HG03520 (cell line): ENCODE data around the gene ATP7B.
"Not testable (repeated sequence)": the region's sequence is repeated elsewhere in the genome, so short reads cannot be mapped to it uniquely, and the experiment has no call there.

Experiments used
- ATAC-seq: cut with Tn5 transposase; IDR thresholded peaks from one replicate; pipeline ENCODE4 v1.9.1; 2021; ENCODE audit warnings: mild to moderate bottlenecking, moderate library complexity; ENCODE audit not compliant: unreplicated experiment

ATP7B gene

DNA sequence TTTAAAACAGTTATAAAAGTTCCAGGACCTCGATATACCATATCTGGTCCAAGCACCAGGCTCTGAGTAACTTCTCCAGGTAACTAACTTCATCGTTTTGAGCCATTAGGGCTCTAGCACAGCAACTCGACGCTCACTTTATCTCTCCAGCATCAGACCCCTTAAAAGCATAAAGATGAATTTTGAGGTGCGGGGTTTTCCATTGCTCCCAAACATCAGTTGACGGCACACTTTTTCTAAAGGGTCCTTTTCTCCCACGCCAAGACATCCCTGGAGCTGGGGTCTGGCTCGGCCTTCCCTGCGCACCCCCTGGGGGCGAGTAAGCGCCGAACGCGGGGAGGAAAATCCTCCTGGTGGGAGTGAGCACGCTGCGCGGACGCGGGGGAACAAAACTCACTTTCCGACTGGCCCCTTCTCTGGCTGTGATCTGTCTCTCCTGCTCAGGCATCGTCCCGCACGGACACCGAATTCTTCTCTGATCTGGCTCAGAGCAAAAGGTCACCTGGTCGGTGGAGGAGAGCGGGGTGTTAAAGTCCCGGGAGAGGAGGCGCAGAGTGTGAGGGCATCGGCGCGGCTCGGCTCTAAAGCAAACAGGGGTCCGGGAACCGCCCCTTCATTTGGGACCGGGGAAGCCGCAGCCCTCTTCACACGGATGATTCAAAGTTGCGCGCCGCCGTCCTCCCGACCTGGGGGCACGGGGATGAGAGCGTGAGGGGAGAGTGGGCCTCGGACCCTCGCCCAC, at the start of gene ATP7B:
Gene ATP7B, minus strand, starts transcription at position 561 of the 742 bp plus-strand sequence. Its CDS starts 113 bp downstream, at position 448.
- no peak for ATAC-seq

DNA sequence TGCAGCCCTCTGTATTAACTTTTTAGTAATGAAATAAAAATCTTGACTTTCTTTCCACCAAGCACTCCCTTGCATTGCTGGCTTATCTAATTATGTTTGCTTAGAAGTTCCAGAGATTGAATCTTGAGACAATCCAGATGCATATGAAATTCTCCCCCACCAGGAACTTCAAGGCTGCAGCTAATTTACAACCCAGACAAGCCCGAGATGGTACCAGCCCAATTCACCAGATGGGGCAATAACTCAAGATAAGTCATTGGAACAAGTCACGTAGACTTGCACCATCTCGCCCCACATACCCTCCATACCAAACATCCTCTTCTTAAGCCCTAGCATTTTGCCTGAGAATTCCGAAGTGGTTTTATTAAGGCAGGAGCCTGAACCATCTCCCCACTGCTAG, 42.2 kb upstream of the ATP7B start:
- no peak for ATAC-seq

DNA sequence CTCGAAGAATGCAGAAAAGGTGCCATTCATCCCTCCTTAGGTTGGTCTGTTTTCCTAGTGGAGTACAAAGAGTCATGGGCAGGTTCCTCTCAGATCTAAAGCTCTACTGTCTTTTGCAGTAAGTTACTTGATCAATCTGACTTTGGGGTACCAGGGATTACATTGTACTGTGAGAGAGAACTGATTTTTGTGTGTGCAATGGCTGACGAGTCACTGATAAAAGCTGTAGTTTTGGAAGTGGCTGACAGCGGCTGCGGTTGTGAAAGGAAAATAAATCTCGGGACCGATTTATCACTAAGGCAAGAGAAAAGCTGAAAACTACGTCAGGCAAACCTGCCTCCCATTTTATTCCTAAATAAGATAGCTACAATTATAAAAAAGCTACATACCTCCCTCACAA, 40.1 kb upstream of the ATP7B start:
- no peak for ATAC-seq

DNA sequence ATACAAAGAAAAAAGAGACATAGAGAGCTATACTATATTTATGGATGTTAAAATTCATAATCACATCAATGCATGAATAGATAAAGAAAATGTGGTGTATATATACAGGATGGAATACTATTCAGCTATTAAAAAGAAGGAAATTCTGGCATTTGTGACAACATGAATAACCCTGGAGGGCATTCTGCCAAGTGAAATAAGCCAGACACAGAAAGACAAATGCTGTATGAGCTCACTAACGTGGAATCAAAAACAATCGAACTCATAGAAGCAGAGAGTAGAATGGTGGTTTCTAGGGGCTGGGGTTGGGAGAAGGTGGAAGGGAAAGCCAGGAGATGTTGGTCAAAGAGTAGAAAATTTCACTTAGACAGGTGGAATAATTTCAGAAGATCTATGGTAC, 37.3 kb upstream of the ATP7B start:
- no peak for ATAC-seq

DNA sequence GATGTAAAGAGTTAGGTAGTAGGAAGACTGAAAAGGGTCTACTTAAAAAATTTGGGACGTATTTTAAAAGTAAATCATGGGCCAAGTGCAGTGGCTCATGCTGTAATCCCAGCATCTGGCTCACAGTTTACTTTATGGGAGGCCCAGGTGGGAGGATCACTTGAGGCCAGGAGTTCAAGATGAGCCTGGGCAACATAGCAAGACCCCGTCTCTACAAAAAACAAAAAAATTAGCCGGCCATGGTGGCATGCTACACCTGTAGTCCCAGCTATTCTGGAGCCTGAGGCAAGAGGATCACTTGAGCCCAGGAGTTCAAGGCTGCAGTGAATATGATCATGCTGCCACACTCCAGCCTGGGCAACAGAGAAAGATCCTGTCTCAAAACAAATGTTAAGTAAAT, 36.2 kb upstream of the ATP7B start:
- no peak for ATAC-seq

DNA sequence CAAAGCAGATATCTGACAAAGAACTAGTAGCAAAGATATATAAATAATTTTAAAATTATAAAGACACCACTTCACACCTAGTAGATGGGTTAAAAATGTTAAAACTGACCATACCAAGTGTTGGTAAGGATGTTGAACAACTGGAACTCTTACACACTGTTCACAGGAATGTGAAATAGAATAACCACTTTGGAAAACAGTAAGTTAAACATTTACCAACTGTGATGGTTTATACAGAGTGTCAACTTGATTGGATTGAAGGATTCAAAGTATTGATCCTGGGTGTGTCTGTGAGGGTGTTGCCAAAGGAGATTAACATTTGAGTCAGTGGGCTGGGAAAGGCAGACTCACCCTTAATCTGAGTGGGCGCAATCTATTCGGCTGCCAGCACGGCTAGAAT, 32.4 kb upstream of the ATP7B start:
- no peak for ATAC-seq

DNA sequence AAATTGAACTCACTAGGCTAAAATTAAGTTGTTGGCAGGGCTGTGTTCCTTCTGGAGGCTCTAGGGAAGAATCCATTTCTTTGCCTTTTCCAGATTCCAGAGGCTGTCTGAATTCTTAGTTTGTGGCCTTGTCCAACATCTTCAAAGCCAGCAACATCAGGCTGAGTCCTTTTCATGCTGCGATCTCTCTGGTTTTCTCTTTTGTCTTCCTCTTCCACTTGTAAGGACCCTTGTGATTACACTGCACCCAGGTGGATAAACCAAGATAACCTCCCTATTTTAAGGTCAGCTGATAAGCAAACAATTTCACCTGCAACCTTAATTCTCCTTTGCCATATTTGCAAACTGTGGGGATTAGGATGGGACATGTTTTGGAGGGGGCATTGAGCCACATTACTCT, 24.8 kb upstream of the ATP7B start:
- no peak for ATAC-seq

DNA sequence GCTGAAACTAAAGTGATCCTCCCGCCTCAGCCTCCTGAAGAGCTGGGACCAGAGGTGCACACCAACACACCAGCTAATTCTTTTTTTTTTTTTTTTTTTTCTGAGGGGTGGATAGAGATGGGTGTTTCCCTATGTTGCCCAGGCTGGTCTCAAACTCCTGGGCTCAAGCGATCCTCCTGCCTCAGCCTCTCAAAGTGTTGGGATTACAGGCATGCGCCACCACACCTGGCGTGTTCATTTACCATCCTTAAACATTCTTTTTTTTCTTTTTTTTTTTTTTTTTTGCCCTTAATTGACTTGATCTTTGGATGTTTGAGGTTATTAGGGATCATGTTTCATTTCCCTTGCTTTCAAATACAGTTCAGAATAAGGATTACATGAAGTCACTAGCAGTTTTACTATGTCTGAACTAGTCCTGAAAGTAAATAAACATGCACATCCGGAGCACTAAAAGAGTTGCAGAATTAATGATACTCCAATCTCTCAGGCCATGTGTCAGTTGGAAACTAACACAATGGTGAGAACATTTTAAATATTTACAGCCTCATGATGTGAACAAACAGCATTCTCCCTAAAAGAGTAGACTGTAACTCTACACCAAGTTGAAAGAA, 23.5 kb upstream of the ATP7B start:
- no peak for ATAC-seq

DNA sequence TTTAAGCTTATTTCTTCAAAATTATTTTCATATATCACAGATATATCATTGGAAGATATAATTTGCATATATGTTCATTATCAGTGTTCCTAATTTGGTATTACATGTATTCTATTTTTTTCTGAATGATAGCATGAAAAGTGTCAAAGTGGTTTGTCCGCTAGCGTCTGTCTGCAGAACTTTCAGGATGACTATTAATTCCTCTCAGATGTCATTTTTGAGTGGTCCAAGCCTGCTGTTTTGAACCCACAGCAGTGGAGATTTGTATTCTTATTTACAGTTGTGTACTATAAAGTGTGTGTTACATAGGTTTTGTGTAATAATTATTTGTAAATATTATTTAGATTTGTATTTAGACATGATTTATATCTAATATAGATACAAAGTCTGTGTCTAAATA, 21.8 kb upstream of the ATP7B start:
- no peak for ATAC-seq

DNA sequence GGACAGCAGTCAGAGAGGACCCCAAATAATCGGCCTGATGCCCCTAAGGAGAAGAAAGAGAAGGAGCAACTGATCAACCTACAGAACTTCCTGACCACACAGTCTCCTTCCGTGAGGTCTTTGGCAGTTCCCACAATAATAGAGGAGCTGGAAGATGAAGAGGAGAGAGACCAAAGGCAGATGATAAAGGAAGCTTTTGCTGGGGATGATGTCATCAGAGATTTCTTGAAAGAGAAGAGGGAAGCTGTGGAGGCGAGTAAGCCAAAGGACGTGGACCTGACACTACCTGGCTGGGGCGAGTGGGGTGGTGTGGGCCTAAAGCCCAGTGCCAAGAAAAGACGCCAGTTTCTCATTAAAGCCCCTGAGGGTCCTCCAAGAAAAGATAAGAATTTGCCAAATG, 19.2 kb upstream of the ATP7B start:
- not testable (repeated sequence) for ATAC-seq

DNA sequence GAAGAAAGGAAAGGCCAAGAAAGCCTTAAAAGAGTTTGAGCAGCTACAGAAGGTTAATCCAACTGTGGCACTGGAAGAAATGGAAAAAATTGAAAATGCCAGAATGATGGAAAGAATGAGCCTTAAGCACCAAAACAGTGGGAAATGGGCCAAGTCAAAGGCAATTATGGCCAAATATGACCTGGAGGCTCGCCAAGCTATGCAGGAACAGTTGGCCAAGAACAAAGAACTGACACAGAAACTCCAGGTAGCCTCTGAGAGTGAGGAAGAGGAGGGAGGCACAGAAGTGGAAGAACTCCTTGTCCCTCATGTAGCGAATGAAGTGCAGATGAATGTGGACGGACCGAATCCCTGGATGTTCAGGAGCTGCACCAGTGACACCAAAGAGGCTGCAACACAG, 18.3 kb upstream of the ATP7B start:
- no peak for ATAC-seq

DNA sequence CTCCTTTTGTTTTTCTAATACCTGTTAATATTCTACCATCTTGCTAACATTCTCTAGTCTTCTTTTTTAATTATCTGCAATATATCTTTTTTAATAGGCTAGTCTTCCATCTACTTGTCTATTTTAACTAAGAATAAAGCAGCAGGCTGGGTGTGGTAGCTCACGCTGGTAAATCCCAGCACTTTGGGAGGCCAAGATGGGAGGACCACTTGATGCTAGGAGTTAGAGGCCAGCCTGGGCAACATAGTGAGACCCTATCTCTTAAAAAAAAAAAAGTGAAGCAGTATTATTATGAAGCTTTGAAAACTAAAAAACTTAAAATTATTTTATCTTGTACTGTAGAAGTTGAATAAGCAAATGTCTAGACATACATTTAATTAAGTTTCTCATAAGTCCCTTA, 16.6 kb upstream of the ATP7B start:
- ATAC-seq, result no peak

DNA sequence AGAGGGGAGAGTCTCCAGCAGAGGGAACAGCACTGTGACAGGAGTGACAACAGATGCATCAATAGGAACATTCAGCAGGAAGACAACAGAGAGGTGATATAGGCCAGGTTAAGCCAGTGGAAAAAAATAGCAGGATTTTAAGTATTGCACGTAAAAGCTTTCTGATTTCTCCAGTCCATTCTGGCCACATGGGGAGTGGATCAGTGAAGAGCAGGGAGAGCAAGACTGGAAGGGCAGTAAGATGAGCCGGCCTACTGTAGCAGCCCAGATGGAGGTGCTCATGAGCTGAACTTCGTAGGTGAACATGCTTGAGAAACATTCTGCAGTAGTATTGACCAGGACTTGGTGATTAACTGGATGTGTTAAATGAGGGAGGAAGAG, 15.0 kb upstream of the ATP7B start:
- ATAC-seq, result no peak

DNA sequence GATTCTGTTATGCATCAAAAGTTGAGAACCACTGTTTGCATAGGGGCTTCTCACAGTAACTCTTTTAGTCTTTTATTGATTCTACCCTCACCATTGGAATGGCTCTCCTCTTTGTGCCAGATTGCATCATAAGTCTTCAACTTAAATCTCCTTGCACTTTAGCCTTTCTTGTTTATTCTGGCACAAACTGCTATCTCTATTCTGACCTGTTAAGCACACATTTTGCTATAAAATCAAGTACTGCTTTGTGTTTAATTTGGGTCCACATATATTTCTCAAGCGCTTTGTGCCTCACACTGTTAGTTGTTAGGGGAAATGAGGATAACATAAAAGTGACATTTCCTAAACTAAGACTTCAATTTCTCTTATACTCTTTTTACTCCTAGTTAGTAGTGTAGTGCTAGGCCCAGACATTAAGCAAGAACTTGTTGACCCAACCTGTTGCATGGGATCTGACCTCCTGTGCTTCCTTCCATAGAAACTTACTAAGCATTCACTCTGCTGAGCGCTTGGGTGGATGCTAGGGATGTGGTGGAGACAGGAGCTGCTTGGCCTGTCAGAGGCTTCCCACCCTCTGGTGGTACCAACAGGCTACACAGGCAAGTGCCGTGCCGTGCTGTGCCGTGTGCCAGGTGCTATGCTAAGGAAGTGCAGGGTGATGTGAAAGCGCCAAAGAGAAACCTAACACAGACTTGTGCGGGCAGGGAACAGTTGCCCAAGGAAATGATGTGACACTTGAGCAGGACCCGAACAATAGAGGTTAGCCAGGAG, 14.4 kb upstream of the ATP7B start:
- ATAC-seq, result no peak

DNA sequence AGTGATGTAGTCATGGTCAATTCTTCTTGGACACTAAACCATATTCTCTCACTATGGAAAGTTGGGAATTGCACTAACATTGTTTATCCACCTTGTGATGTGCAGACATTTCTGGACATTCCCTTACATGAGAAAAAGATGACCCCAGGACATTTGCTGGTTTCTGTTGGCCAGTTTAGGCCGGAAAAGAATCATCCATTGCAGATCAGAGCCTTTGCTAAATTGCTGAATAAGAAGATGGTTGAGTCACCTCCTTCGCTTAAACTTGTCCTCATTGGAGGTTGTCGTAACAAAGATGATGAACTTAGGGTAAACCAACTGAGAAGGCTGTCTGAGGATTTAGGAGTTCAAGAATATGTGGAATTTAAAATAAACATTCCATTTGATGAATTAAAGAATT, 13.2 kb upstream of the ATP7B start, which contains the start of gene UTP14C:
Gene UTP14C, plus strand, starts transcription at position 211 of the 400 bp plus-strand sequence. CDS start 4,114 bp downstream, outside the sequence.
- ATAC-seq, result no peak

DNA sequence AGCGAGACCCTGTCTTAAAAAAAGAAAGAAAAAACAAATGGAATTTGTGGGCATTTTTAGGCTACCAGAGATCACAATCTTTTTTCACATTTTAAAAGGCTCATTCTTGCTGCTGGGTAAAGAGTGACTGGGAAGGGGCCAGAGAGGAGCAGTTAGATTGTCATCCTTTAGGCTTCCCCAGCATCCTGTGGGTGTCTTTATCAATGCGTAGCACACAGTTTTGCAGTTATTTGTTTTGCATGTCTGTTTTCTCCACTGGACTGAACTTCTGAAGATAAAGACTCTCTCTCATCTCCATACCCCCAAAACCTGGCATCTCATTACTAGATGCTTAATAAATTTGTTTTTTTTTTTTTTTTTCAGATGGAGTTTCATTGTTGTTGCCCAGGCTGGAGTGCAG, 11.1 kb upstream of the ATP7B start:
- no peak for ATAC-seq

DNA sequence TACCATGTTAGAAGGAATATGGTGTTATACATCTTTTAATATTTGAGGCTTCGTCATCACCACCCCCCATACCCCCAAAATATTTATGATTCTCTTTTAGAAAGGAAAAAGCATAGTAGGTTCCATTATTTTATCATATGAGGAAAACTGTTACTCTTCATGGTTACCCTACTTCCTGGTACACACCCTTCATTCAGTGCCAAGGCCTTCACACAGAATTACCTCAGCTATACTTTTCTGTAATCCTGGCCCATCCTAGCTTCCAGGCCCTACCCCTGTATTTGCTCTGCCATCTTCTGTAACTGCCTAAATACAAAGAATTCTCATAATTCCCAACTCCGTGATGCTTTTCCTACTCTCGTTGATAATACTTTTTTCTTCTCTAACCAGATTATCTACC, 8.9 kb upstream of the ATP7B start:
- ATAC-seq, result no peak

DNA sequence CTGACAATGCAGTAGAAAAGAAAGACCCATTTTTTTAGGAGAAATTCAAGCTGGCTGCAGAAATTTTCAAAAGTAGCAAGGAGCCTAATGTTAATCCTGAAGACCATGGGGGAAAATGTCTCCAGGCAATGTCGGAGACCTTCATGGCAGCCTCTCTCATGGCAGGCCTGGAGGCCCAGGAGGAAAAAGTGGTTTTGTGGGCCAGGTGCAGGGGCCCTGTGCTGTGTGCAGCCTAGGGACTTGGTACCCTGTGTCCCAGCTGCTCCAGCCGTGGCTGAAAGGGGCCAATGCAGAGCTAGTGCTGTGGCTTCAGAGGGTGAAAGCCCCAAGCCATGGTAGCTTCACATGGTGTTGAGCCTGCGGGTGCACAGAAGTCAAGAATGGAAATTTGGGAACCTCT, 5.0 kb upstream of the ATP7B start:
- no peak for ATAC-seq

DNA sequence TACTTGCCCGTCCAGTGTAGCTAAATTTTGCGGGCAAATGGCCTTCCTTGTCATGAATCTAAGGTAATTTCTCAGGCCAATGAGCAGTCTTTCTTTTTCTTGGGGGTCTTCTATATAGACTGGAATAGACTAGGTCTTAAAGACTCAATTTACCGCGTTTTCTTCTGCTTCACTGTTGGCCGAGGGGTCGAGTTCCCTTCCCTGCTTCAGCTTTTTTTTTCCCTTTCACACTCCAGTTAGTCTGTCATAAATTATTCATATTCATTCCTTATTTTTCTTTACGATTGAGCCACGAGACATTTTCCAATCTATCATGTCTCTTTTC, 1.2 kb upstream of the ATP7B start:
- ATAC-seq, result no peak

DNA sequence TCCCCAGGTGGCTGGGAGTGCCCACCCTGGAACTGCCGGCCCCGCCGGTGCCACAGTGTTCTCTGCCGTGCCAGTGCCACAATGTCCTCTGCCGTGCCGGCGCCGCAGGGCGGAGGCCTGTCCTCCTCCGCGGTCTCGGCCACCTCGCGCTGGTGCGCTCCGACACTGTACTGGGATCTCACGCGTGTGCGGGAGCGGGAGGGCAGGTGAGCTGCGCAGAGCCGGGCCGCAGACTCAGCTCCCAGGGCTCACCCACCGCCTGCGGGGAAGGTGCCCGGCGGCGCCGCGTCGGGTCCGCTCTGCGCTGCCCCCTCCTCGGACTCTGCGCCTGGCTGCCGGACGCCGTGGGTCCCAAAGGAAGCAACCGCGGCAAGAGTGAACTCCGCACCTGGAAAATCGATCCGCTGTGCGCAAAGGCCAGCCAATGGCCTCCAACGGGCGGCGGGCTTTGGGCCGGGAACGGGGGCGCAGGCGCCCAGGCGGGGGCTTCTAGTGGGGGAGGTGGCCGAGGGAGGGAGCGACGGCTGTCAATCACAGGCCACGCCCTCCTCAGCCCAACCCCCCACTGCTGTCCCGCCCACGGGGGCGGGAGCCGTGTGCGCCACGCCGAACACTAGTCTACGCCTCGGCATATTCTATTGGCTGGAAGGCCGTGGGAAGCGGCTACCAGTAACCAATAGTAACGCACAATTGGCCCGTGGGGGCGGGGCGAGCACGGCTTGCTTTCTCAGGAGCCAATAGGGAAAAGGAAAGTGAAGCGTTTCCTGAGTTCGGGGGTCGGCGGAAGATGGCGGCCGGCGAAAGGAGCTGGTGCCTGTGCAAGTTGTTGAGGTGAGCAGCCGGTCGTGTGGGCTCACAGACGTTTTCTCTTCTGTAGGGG, 622 bp upstream of the ATP7B start, which contains the start of gene ALG11:
Gene ALG11, plus strand, starts transcription at position 767 of the 880 bp plus-strand sequence. Its CDS starts 21 bp downstream, at position 788.
- peak; percentile 99 for ATAC-seq

DNA sequence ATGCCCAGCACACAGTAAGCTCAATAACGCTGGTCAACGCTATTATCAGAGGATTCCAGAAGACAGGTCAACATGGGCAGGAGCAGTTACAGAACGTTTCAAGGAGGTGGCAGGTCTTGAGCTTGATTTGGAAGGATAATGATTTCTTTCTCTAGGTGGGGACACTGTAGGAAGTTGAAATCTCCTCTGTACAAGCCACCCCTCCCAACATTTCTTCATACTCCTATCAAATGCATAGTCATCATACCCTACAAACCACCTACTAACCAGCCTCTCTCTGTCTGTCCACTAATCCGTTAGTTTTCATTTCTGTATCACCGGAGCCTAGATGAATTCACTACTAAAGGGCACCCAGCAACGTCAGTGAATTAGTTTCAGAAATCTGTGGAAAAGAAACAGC, 1.3 kb downstream of the ATP7B start:
- no peak for ATAC-seq
